OCI-M2 (cell line): Measurements from ENCODE around the gene ZNF609.

Experiments used
- DNase-seq: peaks from one replicate; lab custom pipeline; 2025; ENCODE audit not compliant: unreplicated experiment; lab: John Stamatoyannopoulos, UW

ZNF609 gene

GRCh38 chr15:64532521-64533315 lies 72.3 kb downstream of the ZNF609 start:
- no peak for DNase-seq

GRCh38 chr15:64535460-64536243 lies 75.3 kb downstream of the ZNF609 start:
- no peak for DNase-seq

DNA sequence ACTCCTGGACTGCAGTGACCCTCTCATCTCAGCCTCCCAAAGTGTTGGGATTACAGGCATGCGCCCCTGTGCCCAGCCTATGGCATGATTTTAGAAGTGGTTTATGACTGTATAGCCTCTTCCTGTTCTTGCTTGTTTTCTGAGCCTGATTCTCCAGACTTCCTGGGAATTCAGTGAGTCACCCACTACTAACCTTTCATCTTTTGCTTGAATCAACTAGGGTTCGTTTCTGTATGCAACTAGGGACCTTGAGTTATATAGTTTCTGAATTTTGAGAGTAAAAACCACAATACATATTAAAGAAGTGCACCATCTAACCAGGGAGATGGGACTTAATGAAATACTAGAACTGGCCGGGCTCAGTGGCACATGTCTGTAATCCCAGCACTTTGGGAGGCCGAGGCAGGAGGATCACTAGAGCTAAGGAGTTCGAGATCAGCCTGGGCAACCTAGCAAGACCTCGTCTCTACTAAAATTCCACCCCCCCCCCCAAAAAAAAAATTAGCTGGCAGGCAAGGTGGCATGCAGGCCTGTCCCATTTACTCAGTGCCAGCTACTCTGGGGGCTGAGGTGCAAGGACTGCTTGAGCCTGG lies 76.0 kb downstream of the ZNF609 start:
- DNase-seq: no peak

- DNase-seq: no peak
Observed at GRCh38 chr15:64542091-64542490, 81.7 kb downstream of the ZNF609 start.

DNA sequence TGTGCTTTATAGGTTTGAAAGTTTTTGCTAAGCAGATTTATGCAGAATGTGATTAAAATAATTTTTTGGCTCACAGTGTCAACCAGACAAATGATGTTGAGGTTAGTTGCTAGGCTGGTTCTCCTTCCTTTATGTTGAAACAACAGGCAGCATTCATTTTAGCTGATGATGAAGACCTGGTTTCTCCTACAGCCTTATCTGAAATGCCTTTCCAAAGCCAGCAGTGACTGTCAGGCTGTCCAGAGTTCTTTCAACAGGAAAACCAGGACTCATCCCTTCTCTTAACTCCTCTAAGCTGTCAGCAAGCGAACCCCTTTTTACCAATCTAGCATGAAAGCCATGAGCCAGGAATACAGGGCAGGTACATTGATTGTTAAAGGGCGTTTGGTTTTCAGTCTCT lies 84.1 kb downstream of the ZNF609 start:
- no peak for DNase-seq

DNA sequence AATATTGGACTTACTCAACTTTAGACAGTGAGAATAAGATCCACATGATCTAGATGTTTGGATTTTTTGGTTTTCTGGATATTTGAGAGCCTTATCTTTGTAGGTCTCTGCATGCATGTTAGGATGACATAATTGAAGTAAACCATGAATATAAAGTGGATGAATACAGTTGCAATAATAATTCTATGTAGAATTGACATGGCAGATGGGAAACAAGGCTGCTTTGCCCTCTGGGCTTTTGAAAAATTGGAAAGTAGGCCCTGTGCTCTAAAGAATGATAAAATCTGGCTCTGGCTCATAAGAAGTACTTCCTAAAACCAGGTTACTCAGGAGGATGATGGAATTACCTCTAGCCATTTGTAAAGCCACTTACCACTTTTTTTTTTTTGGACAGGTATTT lies 86.9 kb downstream of the ZNF609 start:
- DNase-seq: no peak

DNA sequence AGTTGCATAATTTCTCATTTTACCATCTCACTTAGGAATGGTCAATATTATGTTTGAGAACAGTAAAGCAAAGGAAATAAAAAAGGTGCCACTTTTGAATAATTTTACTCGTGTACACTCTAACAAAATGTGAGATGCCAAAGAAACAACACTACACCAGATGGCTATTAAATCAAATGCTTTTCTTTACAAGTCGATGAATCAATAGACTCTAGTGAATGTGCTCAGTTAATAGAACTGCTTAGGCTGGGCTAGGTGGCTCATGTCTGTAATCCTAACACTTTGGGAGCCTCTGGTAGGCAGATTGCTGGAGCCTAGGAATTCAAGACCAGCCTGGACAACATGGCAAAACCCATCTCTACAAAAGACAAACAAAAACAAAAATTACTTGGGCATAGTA lies 87.9 kb downstream of the ZNF609 start:
- no peak for DNase-seq

GRCh38 chr15:64549860-64550259 lies 89.5 kb downstream of the ZNF609 start:
- no peak for DNase-seq

GRCh38 chr15:64552281-64552948 lies 92.0 kb downstream of the ZNF609 start:
- no peak for DNase-seq

DNA sequence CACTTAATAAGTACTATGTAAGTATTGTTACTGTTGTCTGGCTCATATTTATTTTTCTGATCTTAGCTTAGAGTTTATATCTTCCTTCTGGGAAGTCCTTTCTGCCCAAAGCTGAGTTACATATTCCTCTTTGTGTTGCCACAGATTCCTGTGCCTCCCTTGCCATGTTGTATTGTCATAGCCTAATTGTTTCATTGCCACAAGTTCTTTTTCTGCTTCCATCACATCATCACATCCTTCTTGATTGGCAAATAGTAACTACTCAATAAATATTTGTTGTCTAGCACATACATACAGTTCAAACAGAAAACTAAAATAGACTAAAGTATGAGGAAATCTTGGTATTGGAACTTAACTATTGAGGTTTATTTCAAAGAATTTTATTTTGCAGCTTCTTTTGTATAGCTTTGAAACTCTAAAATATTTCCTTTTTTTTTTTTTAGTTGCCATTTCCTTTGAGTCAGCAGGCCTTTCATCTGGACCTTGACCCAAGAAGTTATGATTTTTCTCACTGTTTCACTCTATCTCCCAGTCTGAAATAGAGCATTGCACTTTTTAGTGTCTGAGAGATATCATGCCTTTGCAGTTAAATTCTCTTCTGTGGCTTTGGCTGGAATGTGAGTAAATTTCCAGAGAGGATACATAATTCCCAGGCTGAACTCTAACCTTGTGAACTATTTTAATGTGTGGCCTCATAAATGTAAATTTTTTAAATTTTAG lies 98.2 kb downstream of the ZNF609 start:
- DNase-seq: no peak

DNA sequence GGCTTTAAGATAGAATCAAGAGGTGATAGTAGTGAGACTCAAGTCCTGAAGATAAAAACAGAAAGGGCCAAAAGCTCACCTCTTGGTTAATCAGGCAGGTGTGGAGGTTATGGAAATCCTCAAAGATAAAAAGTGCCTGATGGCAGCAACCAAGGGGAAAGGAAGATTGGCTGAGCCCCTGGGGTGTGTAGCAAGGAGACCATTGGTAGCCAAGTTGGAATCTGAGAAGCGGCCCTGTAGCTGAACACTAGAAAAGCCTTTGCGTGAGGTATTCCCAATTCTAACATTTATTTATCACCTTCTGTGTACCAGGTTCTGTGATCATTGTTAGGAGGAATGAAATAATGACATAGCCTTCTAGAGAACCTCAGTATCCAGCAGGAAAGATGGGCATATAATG lies 98.9 kb downstream of the ZNF609 start:
- no peak for DNase-seq

GRCh38 chr15:64560501-64560900 lies 100.1 kb downstream of the ZNF609 start:
- no peak for DNase-seq

DNA sequence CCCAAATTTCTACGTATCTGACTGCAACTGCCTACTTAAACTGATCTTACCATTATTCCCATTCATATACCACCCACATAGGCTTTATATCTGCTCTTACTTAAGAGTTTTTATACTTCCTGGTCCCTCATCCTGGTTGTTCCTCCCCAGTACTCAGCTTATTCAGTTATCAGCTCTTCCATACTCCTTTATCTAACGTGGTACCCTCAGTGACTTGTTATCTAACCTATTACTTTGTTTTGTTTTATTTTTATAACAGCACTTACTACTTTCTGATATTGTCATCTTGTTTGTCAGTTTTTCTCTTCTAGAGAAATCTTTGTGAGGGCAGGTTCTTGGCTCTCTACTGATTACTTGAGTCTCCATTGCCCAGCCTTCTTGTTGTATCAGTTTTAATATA lies 100.6 kb downstream of the ZNF609 start:
- DNase-seq: no peak

GRCh38 chr15:64562003-64562640 lies 101.7 kb downstream of the ZNF609 start:
- DNase-seq: no peak

DNA sequence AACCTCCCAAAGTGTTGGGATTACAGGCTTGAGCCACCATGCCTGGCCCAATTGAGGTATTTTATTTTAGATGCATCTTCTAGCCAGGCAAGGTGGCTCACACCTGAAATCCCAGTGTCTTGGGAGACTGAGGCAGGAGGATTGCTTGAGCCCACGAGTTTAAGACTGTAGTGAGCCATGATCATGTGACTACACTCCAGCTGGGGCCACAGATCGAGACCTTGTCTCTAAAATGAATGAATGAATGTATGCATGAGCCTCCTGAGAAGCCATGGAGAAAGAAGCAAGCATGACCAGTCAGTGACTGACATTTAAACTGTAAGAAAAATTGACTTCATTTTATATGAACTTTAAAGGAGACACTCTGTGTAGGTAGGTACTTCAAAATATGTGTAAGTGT lies 105.7 kb downstream of the ZNF609 start:
- DNase-seq: no peak

DNA sequence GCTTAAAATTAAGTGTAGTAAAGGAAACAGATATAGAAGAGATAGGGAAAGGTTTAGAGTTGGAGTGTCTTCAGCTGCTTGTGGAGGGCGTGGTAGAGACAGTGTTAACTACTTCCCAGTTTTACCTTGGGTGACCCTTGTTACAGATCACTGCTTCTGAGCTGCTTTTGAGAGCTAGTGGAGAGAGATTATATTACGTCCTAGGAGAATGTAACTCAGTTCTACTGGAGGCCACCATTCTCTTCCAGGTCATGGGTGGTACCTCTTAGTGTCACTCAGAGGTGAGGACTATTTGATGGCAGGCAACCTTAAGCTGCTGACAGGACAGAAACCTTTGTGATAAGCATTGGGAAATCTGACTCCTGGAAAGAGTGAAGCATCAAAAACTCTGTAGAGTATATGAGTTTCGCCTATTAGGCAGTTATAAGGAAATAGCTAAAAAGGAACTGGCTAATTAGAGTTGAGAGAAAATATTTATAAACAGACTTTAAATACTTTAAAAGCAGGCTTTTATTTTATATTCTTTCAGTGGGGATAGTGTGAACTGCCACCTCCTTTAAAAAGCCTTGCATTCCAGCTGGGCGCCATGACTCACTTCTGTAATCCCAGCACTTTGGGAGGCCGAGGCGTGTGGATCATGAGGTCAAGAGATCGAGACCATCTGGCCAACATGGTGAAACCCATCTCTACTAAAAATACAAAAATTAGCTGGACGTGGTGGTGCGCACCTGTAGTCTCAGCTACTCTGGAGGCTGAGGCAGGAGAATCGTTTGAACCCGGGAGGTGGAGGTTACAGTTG lies 106.5 kb downstream of the ZNF609 start:
- no peak for DNase-seq

DNA sequence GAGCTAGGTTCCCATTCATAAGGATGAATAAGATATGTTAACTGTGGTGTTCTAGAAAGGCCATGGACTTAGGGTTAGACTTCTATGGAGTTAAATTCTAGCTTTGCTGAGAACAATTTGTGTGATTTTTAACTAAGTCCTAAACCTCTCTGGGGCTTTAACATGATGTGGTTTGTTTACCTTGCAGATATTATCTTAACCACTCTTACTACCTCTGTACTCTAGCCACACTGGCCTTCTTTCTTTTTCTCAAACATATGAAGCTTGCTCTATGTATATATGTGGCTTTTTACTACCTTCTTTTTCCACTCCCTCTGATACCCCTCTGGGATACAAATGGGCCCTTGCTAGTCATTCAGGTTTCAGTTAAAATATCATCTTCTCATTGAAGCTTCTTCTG lies 108.4 kb downstream of the ZNF609 start:
- DNase-seq: no peak

DNA sequence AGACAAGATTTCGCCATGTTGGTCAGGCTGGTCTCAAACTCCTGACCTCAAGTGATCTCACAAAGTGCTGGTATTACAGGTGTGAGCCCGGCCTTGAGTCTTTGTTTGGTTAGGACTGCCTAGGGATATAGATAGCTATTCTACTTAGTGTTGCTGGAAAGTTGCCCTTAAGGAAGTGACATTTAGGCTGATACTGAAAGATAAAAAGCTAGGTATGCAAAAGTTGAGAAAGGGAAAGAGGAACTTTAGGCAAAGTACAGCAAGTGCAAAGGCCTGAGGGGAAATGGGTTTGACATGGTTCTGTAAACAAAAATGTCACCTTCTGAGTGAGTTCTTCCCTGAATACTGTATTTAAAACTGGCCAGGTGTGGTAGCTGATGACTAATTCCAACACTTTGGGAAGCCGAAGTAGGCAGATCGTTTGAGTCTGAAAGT lies 111.5 kb downstream of the ZNF609 start:
- DNase-seq: no peak

GRCh38 chr15:64572856-64573255 lies 112.5 kb downstream of the ZNF609 start:
- no peak for DNase-seq
